Endodermal cell (in vitro differentiated cells): ENCODE results near the gene HMGCS2. TPM values are rescaled to one million over a fixed set of nuclear protein-coding genes. Genes with fewer than 3 reads are reported as not detected.

Source experiments
- DNase-seq: peaks from one replicate; pipeline ENCODE4 v3.0.0-alpha.2; 2017
- H3K27ac ChIP-seq: 2 replicates; pipeline ENCODE4 v1.5.1; 2013; ENCODE audit warnings: mild to moderate bottlenecking, low read depth, low read length, moderate library complexity
- H3K27me3 ChIP-seq: 2 replicates; pipeline ENCODE4 v1.6.1; 2013; ENCODE audit warnings: mild to moderate bottlenecking, low read length, moderate library complexity; ENCODE audit not compliant: insufficient read depth, control insufficient read depth, poor library complexity, severe bottlenecking
- H3K36me3 ChIP-seq: 2 replicates; pipeline ENCODE4 v1.7.0; 2013; ENCODE audit warnings: mild to moderate bottlenecking, low read length, moderate library complexity; ENCODE audit not compliant: control insufficient read depth, insufficient read depth
- H3K4me1 ChIP-seq: one replicate; pipeline ENCODE4 v1.7.0; 2013; ENCODE audit warnings: low read length; ENCODE audit not compliant: control insufficient read depth, insufficient read depth
- H3K4me3 ChIP-seq: 2 replicates; pipeline ENCODE4 v1.5.1; 2013; ENCODE audit warnings: mild to moderate bottlenecking, low read length, moderate library complexity
- H3K9ac ChIP-seq: 2 replicates; pipeline ENCODE4 v1.6.1; 2013; ENCODE audit warnings: mild to moderate bottlenecking, low read length, moderate library complexity; ENCODE audit not compliant: poor library complexity, severe bottlenecking; ENCODE audit errors: extremely low read depth
- H3K9me3 ChIP-seq: 2 replicates; pipeline ENCODE4 v1.6.1; 2013; ENCODE audit warnings: mild to moderate bottlenecking, low read length, moderate library complexity; ENCODE audit not compliant: control insufficient read depth
- H3K27ac Mint-ChIP-seq: 2 replicates; pipeline ENCODE4 v1.8.0; 2020; ENCODE audit warnings: mixed read lengths
- H3K27me3 Mint-ChIP-seq: 2 replicates; pipeline ENCODE4 v1.8.0; 2021; ENCODE audit warnings: mild to moderate bottlenecking, mixed read lengths; ENCODE audit not compliant: insufficient read depth
- H3K36me3 Mint-ChIP-seq: 2 replicates; pipeline ENCODE4 v1.8.0; 2020; ENCODE audit warnings: low read depth, mixed read lengths
- H3K4me1 Mint-ChIP-seq: 2 replicates; pipeline ENCODE4 v1.8.0; 2020; ENCODE audit warnings: mixed read lengths
- H3K4me3 Mint-ChIP-seq: 2 replicates; pipeline ENCODE4 v1.8.0; 2020; ENCODE audit warnings: mild to moderate bottlenecking, moderate library complexity, mixed read lengths
- H3K9me3 Mint-ChIP-seq: 2 replicates; pipeline ENCODE4 v1.8.0; 2020; ENCODE audit warnings: mild to moderate bottlenecking, mixed read lengths
- CTCF ChIP-seq: fragments of 200-600 bp; sonication (generic); conservative IDR thresholded peaks from 2 replicates; pipeline ENCODE4 v1.5.0; 2021; ENCODE audit warnings: antibody characterized with exemption, mild to moderate bottlenecking
- WGBS, 2 experiments: methylation state at CpG; one replicate each; pipeline versions ENCODE4 v1.1.5 to v1.1.7; 2013; ENCODE audit warnings: missing lambda C conversion rate in 2 of 2, mixed read lengths in 1 of 2; ENCODE audit not compliant: insufficient coverage in 1 of 2, insufficient read length in 1 of 2; 5-methylcytosine and 5-hydroxymethylcytosine counted together
- total RNA-seq, 2 donors: library from RNA; stranded (reverse); fragmentation: NEBNext Ultra II Directional in 1 of 2; extraction: Animal tissue kit (Norgen Biotek cat#: 25700) in 1 of 2; gene quantifications; 2 replicates in 1 of 2; 3 replicates in 1 of 2; pipeline ENCODE4 v1.2.1, GENCODE V29; 2021

Gene HMGCS2
- total RNA-seq, 2 donors from 2014 or later: not detected

GRCh38 chr1:119745034-119745433, 23.7 kb downstream of the HMGCS2 start:
- Mint-ChIP-seq H3K9me3 (no peaks in the 10 kb centered on the region), H3K4me1 (peaks cover 27% of the 10 kb centered on the region), H3K36me3 (peaks cover 17% of the 10 kb centered on the region), H3K27me3 (no peaks in the 10 kb centered on the region), H3K27ac (no peak overlapping the region), H3K4me3 (no peak overlapping the region)
- Histone ChIP-seq H3K27me3 (no peaks in the 10 kb centered on the region), H3K9ac (no peak overlapping the region), H3K36me3 (peaks cover 10% of the 10 kb centered on the region), H3K9me3 (no peaks in the 10 kb centered on the region), H3K4me1 (peaks cover 10% of the 10 kb centered on the region), H3K27ac (no peak overlapping the region), H3K4me3 (no peak overlapping the region)
- DNase-seq: no peak
- no peak for TF ChIP-seq CTCF
- WGBS, 2 experiments: 86 to 100% methylated on average over 1 of the region's 1 CpG

- Histone ChIP-seq H3K27me3 (no peaks in the 10 kb centered on the region), H3K4me1 (peaks cover 10% of the 10 kb centered on the region), H3K9me3 (no peaks in the 10 kb centered on the region), H3K4me3 (no peak overlapping the region), H3K9ac (no peak overlapping the region), H3K27ac (no peak overlapping the region), H3K36me3 (peaks cover 12% of the 10 kb centered on the region)
- 0% methylated on average over 1 of the region's 1 CpG; no CpG with 5 or more reads in 1 of the 2 experiments for WGBS, 2 experiments
- Mint-ChIP-seq H3K9me3 (no peaks in the 10 kb centered on the region), H3K4me1 (peaks cover 27% of the 10 kb centered on the region), H3K36me3 (peaks cover 19% of the 10 kb centered on the region), H3K4me3 (no peak overlapping the region), H3K27me3 (no peaks in the 10 kb centered on the region), H3K27ac (no peak overlapping the region)
- DNase-seq: no peak
- TF ChIP-seq CTCF: no peak
Measured at GRCh38 chr1:119744598-119744942, 24.1 kb downstream of the HMGCS2 start.

- WGBS, 2 experiments: 56 to 59% methylated on average over 11 to 17 of the region's 17 CpGs
- Mint-ChIP-seq H3K4me1 (peaks cover 27% of the 10 kb centered on the region), H3K36me3 (peaks cover 24% of the 10 kb centered on the region)
Measured at GRCh38 chr1:119743776-119744597, 24.7 kb downstream of the HMGCS2 start.

More at GRCh38 chr1:119743776-119744597, 24.7 kb downstream of the HMGCS2 start:
- Mint-ChIP-seq H3K27me3 (no peaks in the 10 kb centered on the region), H3K4me3 (no peak overlapping the region), H3K9me3 (no peaks in the 10 kb centered on the region), H3K27ac (no peak overlapping the region)
- peak; percentile 83 for DNase-seq
- Histone ChIP-seq H3K36me3 (peaks cover 12% of the 10 kb centered on the region), H3K4me3 (no peak overlapping the region), H3K27ac (no peak overlapping the region), H3K9me3 (no peaks in the 10 kb centered on the region), H3K4me1 (peaks cover 10% of the 10 kb centered on the region), H3K27me3 (no peaks in the 10 kb centered on the region), H3K9ac (no peak overlapping the region)
- TF ChIP-seq CTCF: peak; percentile 90
